ENCODE data around the gene FKBP8.

- TF ChIP-seq EZH2 (IDR thresholded peaks at IDR 0.05; ENCODE audit: low read length, unreplicated experiment): no peak
- no peak for TF ChIP-seq CTCF (conservative IDR thresholded peaks at IDR 0.05; ENCODE audit: low read depth, low read length)
These were observed 56.6 kb downstream of the FKBP8 start for GRCh38 chr19:18486746-18487145.

Data from PC-3 (cell line).